Central memory CD8-positive, alpha-beta T cell (primary cell): ENCODE results near the gene HOXC6.

Experiments
- ATAC-seq: fragments of 150-1000 bp; cut with Tn5 transposase; replicated peaks from 2 replicates; pipeline ENCODE4 v1.10.0; 2022; ENCODE audit warnings: mild to moderate bottlenecking, moderate FRiP score, moderate number of reproducible peaks; ENCODE audit not compliant: poor library complexity, severe bottlenecking; ENCODE audit errors: extremely low read depth
- DNase-seq, 2 donors: peaks; one replicate each; pipeline ENCODE4 v3.0.0; 2021; ENCODE audit warnings: low spot score in 2 of 2
- H3K27ac Mint-ChIP-seq: one replicate; pipeline ENCODE4 v1.8.0; 2022; ENCODE audit warnings: low read depth, mild to moderate bottlenecking, moderate library complexity, mixed read lengths
- H3K27me3 Mint-ChIP-seq: one replicate; pipeline ENCODE4 v1.8.0; 2022; ENCODE audit warnings: mixed read lengths
- H3K36me3 Mint-ChIP-seq: one replicate; pipeline ENCODE4 v1.8.0; 2022; ENCODE audit warnings: mild to moderate bottlenecking, moderate library complexity, mixed read lengths; ENCODE audit not compliant: insufficient read depth
- H3K4me1 Mint-ChIP-seq: one replicate; pipeline ENCODE4 v1.8.0; 2022; ENCODE audit warnings: mixed read lengths
- H3K4me3 Mint-ChIP-seq: one replicate; pipeline ENCODE4 v1.8.0; 2022; ENCODE audit warnings: mild to moderate bottlenecking, moderate library complexity, mixed read lengths
- H3K9me3 Mint-ChIP-seq: one replicate; pipeline ENCODE4 v1.8.0; 2022; ENCODE audit warnings: mixed read lengths

Gene HOXC6

GRCh38 chr12:54028314-54029201 lies at the start of gene HOXC6:
TSS of gene HOXC6 (plus strand) at chr12:54028440. CDS start at chr12:54028522, 82 bp downstream.
- H3K4me3 Mint-ChIP-seq, result no peak within 1 kb of the TSS
- H3K27me3 Mint-ChIP-seq, result peaks cover 99% of the 10 kb centered on the region
- H3K4me1 Mint-ChIP-seq, result peaks cover 13% of the 10 kb centered on the region
- ATAC-seq (no peak), DNase-seq (no peak)
- H3K36me3 Mint-ChIP-seq, result peaks cover 2% of the 10 kb centered on the region
- H3K27ac Mint-ChIP-seq, result no peak within 1 kb of the TSS
- H3K9me3 Mint-ChIP-seq, result no peaks in the 10 kb centered on the region

- no peak for ATAC-seq
- H3K4me1 Mint-ChIP-seq, result peaks cover 23% of the 10 kb centered on the region
- no peaks in the 10 kb centered on the region for H3K9me3 Mint-ChIP-seq
- peaks cover 25% of the 10 kb centered on the region for H3K36me3 Mint-ChIP-seq
- H3K27me3 Mint-ChIP-seq, result peaks cover 93% of the 10 kb centered on the region
- no peak overlapping the region for H3K27ac Mint-ChIP-seq
- DNase-seq, result no peak
- H3K4me3 Mint-ChIP-seq, result no peak overlapping the region
Observed at GRCh38 chr12:53978477-53979356, 49.5 kb upstream of the HOXC6 start.

DNA sequence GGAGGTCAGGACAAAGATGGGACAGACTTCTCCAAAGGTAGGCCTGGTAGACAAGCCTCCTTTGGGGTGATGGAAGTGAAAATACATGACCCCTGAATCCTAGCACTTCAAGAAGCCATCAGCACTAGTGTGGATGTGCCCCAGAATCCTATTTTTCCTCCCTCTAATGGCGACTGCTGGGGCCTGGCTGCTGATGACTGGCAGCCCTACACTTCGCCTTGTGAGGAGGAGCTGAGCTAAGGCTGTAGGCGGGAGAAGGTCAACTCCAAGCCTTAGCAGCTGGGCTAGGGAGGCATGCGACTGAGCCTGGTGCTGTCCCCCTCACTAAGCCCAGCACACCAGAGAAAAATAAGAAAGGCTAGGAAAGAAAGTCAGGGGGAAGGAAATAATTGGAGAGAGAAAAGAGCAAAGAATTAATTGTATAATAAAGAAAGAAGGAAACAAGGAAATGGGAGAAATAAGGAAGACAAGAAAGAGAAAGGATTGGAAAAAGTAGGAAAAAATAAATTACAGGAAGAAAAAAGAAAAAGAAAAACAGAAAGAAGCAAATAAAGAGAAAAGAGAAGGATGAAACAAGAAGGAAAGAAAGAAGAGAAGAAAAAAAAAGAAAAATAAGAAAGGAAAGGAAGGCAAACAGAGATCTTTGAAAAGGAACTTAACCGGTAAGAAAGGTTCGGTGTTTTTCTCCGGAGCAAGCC lies 48.0 kb upstream of the HOXC6 start:
- Mint-ChIP-seq H3K36me3 (peaks cover 27% of the 10 kb centered on the region), H3K27ac (no peak overlapping the region), H3K9me3 (no peaks in the 10 kb centered on the region), H3K4me1 (peaks cover 21% of the 10 kb centered on the region), H3K4me3 (no peak overlapping the region), H3K27me3 (peaks cover 99% of the 10 kb centered on the region)
- DNase-seq (no peak), ATAC-seq (no peak)

GRCh38 chr12:53980802-53981496 lies 47.3 kb upstream of the HOXC6 start:
- Mint-ChIP-seq H3K27me3 (peaks cover 99% of the 10 kb centered on the region), H3K4me3 (no peak overlapping the region), H3K9me3 (no peaks in the 10 kb centered on the region), H3K4me1 (peaks cover 20% of the 10 kb centered on the region), H3K27ac (no peak overlapping the region), H3K36me3 (peaks cover 25% of the 10 kb centered on the region)
- no peak for ATAC-seq
- DNase-seq, result no peak

DNA sequence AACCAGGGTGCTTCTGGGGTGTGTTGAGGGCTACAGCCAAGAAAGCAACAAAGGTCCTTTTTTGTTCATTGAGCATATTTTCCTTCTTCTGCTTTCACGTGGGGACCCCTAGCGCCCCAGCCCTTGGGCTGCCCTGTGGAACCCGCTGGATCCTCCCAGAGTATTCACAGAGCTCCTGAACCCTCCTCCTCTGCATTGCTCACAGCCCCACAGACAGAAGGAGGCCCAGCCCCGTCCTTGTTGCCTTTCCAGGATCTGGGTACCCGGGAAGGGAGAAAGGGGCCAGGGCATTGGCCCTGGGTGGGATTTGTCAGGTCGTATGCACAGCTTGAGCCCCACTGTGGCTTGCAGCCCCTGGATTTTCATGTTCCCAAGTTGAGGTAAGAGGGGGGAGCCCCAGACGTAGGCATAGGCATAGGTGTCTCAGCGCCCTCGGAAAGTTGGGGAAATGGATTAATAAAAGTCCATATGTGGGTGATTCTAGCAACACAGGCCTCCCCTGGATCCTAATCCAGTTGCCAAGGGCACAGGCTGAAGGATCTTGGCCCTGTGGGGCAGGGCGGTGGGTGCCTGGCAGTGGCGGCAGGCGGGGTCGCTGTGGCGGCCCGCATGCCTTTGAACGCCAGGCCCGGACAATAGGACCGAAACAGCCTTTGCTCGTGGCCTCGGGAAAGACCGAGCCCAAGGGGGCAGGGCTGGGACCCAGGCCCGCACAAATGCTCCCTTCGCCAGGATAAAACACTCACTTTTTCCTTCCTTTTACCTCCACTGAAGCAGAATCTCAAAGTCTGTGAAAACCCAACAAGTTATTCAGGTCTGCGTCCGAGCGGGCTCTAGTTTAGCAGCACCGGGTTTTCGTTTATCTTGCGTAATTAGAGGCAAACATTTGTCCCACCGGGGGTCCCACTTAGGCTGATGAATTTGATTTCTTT lies 46.3 kb upstream of the HOXC6 start:
- peaks cover 99% of the 10 kb centered on the region for H3K27me3 Mint-ChIP-seq
- peaks cover 20% of the 10 kb centered on the region for H3K36me3 Mint-ChIP-seq
- no peaks in the 10 kb centered on the region for H3K9me3 Mint-ChIP-seq
- DNase-seq (no peak), ATAC-seq (no peak)
- no peak overlapping the region for H3K4me3 Mint-ChIP-seq
- no peak overlapping the region for H3K27ac Mint-ChIP-seq
- peaks cover 30% of the 10 kb centered on the region for H3K4me1 Mint-ChIP-seq

DNA sequence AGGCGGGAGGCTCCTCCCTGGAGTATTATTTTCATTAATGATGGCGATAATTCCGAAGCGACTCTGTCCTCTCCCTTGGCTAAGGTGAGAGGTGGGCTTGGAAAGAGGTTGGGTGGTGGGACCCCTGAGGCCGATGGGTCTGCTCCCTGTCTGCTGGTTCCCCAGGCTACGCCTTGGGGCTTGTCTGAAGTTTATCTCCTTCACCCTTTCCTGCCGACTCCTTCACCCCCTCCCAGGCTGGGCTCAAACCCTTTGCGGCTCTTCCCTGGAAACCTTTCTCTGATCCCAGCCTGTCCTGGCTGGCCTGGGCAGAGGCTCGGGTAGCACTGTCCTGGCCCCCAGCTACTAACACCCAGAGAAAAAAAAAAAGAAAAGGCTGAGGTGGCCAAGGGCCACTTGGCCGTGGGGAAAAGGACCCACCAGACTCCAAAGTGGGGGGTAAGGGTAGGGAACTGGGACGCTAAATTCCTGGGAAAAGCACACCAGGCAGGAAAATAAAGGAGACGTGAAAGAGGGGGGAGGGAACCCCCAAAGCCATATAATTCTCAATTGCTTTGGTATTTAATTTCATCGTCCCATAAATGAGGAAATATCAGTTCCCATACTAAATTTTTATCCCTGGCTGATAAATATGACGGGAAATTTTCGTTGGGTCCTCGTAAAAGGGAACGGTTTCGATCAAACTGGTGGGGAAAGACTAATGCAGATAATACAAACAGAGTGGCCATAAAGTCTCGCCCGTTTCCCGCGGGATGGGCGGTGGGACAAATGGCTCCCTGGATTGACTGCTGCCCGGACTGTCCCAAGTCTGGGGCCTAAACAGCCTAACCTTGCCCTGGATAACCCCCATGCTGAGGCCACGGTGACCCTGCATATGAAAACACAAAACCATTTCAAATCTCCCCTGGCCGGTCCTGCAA lies 45.3 kb upstream of the HOXC6 start:
- DNase-seq, result no peak
- peak overlapping the region; percentile 53 for H3K27ac Mint-ChIP-seq
- ATAC-seq, result no peak
- peaks cover 28% of the 10 kb centered on the region for H3K4me1 Mint-ChIP-seq
- H3K4me3 Mint-ChIP-seq, result no peak overlapping the region
- no peaks in the 10 kb centered on the region for H3K9me3 Mint-ChIP-seq
- H3K27me3 Mint-ChIP-seq, result peaks cover 99% of the 10 kb centered on the region
- H3K36me3 Mint-ChIP-seq, result peaks cover 20% of the 10 kb centered on the region

GRCh38 chr12:53983568-53983949 lies 44.7 kb upstream of the HOXC6 start:
- Mint-ChIP-seq H3K27ac (peak overlapping the region; percentile 53), H3K4me3 (no peak overlapping the region), H3K9me3 (no peaks in the 10 kb centered on the region), H3K4me1 (peaks cover 27% of the 10 kb centered on the region), H3K36me3 (peaks cover 20% of the 10 kb centered on the region), H3K27me3 (peaks cover 99% of the 10 kb centered on the region)
- ATAC-seq (no peak), DNase-seq (no peak)

GRCh38 chr12:53983950-53984572 lies 44.2 kb upstream of the HOXC6 start:
- H3K4me3 Mint-ChIP-seq, result peak overlapping the region; percentile 61
- peaks cover 20% of the 10 kb centered on the region for H3K36me3 Mint-ChIP-seq
- H3K27ac Mint-ChIP-seq, result peak overlapping the region; percentile 53
- DNase-seq (no peak), ATAC-seq (no peak)
- no peaks in the 10 kb centered on the region for H3K9me3 Mint-ChIP-seq
- peaks cover 99% of the 10 kb centered on the region for H3K27me3 Mint-ChIP-seq
- peaks cover 30% of the 10 kb centered on the region for H3K4me1 Mint-ChIP-seq

- Mint-ChIP-seq H3K4me3 (peak within 1 kb of the TSS; percentile 61), H3K27me3 (peaks cover 99% of the 10 kb centered on the region), H3K9me3 (no peaks in the 10 kb centered on the region), H3K4me1 (peaks cover 41% of the 10 kb centered on the region), H3K36me3 (peaks cover 23% of the 10 kb centered on the region), H3K27ac (peak within 1 kb of the TSS; percentile 65)
- DNase-seq (peak; percentile 47 to 61), ATAC-seq (peak; percentile 55)
Observed at GRCh38 chr12:53984901-53985691, 43.1 kb upstream of the HOXC6 start, which contains the start of gene HOXC10. TSS of gene HOXC10 (plus strand) at chr12:53985146. CDS start at chr12:53985260, 114 bp downstream.

DNA sequence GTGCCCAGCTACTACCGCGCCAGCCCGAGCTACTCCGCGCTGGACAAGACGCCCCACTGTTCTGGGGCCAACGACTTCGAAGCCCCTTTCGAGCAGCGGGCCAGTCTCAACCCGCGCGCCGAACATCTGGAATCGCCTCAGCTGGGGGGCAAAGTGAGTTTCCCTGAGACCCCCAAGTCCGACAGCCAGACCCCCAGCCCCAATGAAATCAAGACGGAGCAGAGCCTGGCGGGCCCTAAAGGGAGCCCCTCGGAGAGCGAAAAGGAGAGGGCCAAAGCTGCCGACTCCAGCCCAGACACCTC lies 42.6 kb upstream of the HOXC6 start:
- DNase-seq (no peak), ATAC-seq (no peak)
- H3K27me3 Mint-ChIP-seq, result peaks cover 99% of the 10 kb centered on the region
- peak overlapping the region; percentile 65 for H3K27ac Mint-ChIP-seq
- peaks cover 46% of the 10 kb centered on the region for H3K4me1 Mint-ChIP-seq
- peak overlapping the region; percentile 61 for H3K4me3 Mint-ChIP-seq
- no peaks in the 10 kb centered on the region for H3K9me3 Mint-ChIP-seq
- H3K36me3 Mint-ChIP-seq, result peaks cover 25% of the 10 kb centered on the region
